IMR-90 (cell line): Measurements from ENCODE around the gene ITIH5. TPM values are rescaled to one million over a fixed set of nuclear protein-coding genes. Genes with fewer than 3 reads are reported as not detected.

Experiments
- ATAC-seq: fragments of 200-7000 bp; cut with Tn5 transposase; 2 replicates; pipeline ENCODE4 v1.9.1; 2020; ENCODE audit warnings: low read depth, mild to moderate bottlenecking, moderate library complexity
- BruUV-seq: library from RNA; stranded (reverse); fragments of 400-500 nt; replicated peaks from 2 replicates; lab custom pipeline; 2021; lab: Mats Ljungman, UMichigan
- CTCF ChIA-PET: fragments of 300-600 bp; formaldehyde crosslinking; extraction: SDS; loops from one replicate; lab custom pipeline; 2021; ENCODE audit warnings: antibody characterized with exemption; lab: Yijun Ruan, JAX
- POLR2A ChIA-PET: fragments of 300-600 bp; sonication (Branson Sonifier 250); formaldehyde crosslinking; loops from one replicate; lab custom pipeline; 2022; ENCODE audit warnings: antibody characterized with exemption; ENCODE audit not compliant: unreplicated experiment; lab: Charles Lee
- DNase-seq: peaks from one replicate; pipeline ENCODE4 v3.0.0; 2013
- H2AFZ ChIP-seq: replicated peaks from 2 replicates; pipeline ENCODE3; 2013; ENCODE audit warnings: low read length, mild to moderate bottlenecking; ENCODE audit not compliant: poor library complexity
- H2AK5ac ChIP-seq: 2 replicates; pipeline ENCODE4 v1.6.1; 2013; ENCODE audit warnings: low read depth, low read length, inconsistent platforms
- H2AK9ac ChIP-seq: replicated peaks from 2 replicates; pipeline ENCODE3; 2013; ENCODE audit warnings: mild to moderate bottlenecking, low read depth, low read length, moderate library complexity; ENCODE audit not compliant: poor library complexity
- H2BK120ac ChIP-seq: 2 replicates; pipeline ENCODE4 v1.6.1; 2013; ENCODE audit warnings: low read depth, low read length, inconsistent platforms
- H2BK15ac ChIP-seq: 3 replicates; pipeline ENCODE4 v1.6.1; 2013; ENCODE audit warnings: low read depth, low read length, inconsistent platforms
- H2BK20ac ChIP-seq: 2 replicates; pipeline ENCODE4 v1.6.1; 2013; ENCODE audit warnings: low read depth, mild to moderate bottlenecking, inconsistent platforms, low read length, moderate library complexity
- H2BK5ac ChIP-seq: 2 replicates; pipeline ENCODE4 v1.6.1; 2013; ENCODE audit warnings: mild to moderate bottlenecking, low read depth, low read length, inconsistent platforms; ENCODE audit not compliant: poor library complexity, severe bottlenecking
- H3K14ac ChIP-seq: replicated peaks from 2 replicates; pipeline ENCODE4 v1.6.1; 2013; ENCODE audit warnings: low read depth, low read length, inconsistent platforms
- H3K18ac ChIP-seq: 2 replicates; pipeline ENCODE4 v1.6.1; 2013; ENCODE audit warnings: low read depth, low read length, control low read depth
- H3K23ac ChIP-seq: 2 replicates; pipeline ENCODE4 v1.6.1; 2013; ENCODE audit warnings: low read depth, low read length, inconsistent platforms
- H3K27ac ChIP-seq: 2 replicates; pipeline ENCODE4 v1.5.1; 2013; ENCODE audit warnings: mild to moderate bottlenecking, control low read depth, low read length; ENCODE audit not compliant: insufficient read depth
- H3K27me3 ChIP-seq: 2 replicates; pipeline ENCODE4 v1.6.1; 2013; ENCODE audit warnings: low read length; ENCODE audit not compliant: control insufficient read depth, insufficient read depth
- H3K36me3 ChIP-seq: 2 replicates; pipeline ENCODE4 v1.6.1; 2013; ENCODE audit warnings: low read length, mixed read lengths; ENCODE audit not compliant: control insufficient read depth, insufficient read depth
- H3K4ac ChIP-seq: 2 replicates; pipeline ENCODE4 v1.6.1; 2013; ENCODE audit warnings: low read depth, low read length, inconsistent platforms
- H3K4me1 ChIP-seq: 2 replicates; pipeline ENCODE4 v1.6.1; 2013; ENCODE audit warnings: low read length, mixed read lengths; ENCODE audit not compliant: control insufficient read depth, insufficient read depth
- H3K4me2 ChIP-seq: 2 replicates; pipeline ENCODE4 v1.6.1; 2013; ENCODE audit warnings: low read depth, mild to moderate bottlenecking, control low read depth, low read length, moderate library complexity
- H3K4me3 ChIP-seq: 2 replicates; pipeline ENCODE4 v1.5.1; 2013; ENCODE audit warnings: low read depth, mild to moderate bottlenecking, control low read depth, low read length, moderate library complexity; ENCODE audit not compliant: insufficient read depth
- H3K56ac ChIP-seq: 2 replicates; pipeline ENCODE4 v1.6.1; 2013; ENCODE audit warnings: low read length, inconsistent platforms; ENCODE audit not compliant: insufficient read depth; ENCODE audit errors: extremely low read depth
- H3K79me1 ChIP-seq, 2 experiments: 2 replicates each; pipeline ENCODE4 v1.6.1; 2013; ENCODE audit warnings: low read length in 2 of 2, inconsistent platforms in 1 of 2, low read depth in 1 of 2
- H3K9ac ChIP-seq: 2 replicates; pipeline ENCODE4 v1.6.1; 2013; ENCODE audit warnings: low read depth, low read length, control low read depth
- H3K9me1 ChIP-seq: 2 replicates; pipeline ENCODE4 v1.6.1; 2013; ENCODE audit warnings: low read length, inconsistent platforms; ENCODE audit not compliant: insufficient read depth
- H3K9me3 ChIP-seq: 2 replicates; pipeline ENCODE4 v1.6.1; 2013; ENCODE audit warnings: low read length; ENCODE audit not compliant: control insufficient read depth, insufficient read depth
- H4K20me1 ChIP-seq: 2 replicates; pipeline ENCODE4 v1.6.1; 2013; ENCODE audit warnings: low read length, inconsistent platforms; ENCODE audit not compliant: insufficient read depth
- H4K5ac ChIP-seq: 2 replicates; pipeline ENCODE4 v1.6.1; 2013; ENCODE audit warnings: mild to moderate bottlenecking, low read depth, low read length, control low read depth
- H4K8ac ChIP-seq, 2 experiments: 2 replicates each; pipeline ENCODE4 v1.6.1; 2013; ENCODE audit warnings: low read depth in 2 of 2, low read length in 2 of 2, control low read depth in 1 of 2, inconsistent platforms in 1 of 2
- H4K91ac ChIP-seq: 2 replicates; pipeline ENCODE4 v1.6.1; 2013; ENCODE audit warnings: low read depth, low read length, inconsistent platforms; ENCODE audit not compliant: insufficient read depth
- CEBPB ChIP-seq: IDR thresholded peaks from 2 replicates; pipeline ENCODE4 v1.6.1; 2012; ENCODE audit warnings: low read depth, low read length, improper control_type of control experiment
- WGBS, 2 experiments: methylation state at CpG; one replicate each; pipeline versions ENCODE4 v1.1.5 to v1.1.7; 2013; ENCODE audit warnings: missing lambda C conversion rate in 2 of 2; ENCODE audit not compliant: insufficient read length in 1 of 2; ENCODE audit errors: extremely low coverage in 2 of 2; 5-methylcytosine and 5-hydroxymethylcytosine counted together
- dilution Hi-C: fragments of 300-500 bp; cut with HindIII; formaldehyde crosslinking; loops from one replicate; pipeline ENCODE4 v1.14.3; 2018; ENCODE audit warnings: low sequenced_read_pairs; ENCODE audit not compliant: unreplicated experiment
- in situ Hi-C: fragments of 300-500 bp; cut with MboI; formaldehyde crosslinking; loops from 3 replicates; pipeline ENCODE4 v1.14.3; 2019; ENCODE audit warnings: low sequenced_read_pairs, inconsistent platforms, mixed read lengths
- intact Hi-C: fragments of 100-400 bp; cut with micrococcal nuclease; formaldehyde crosslinking; loops from 2 replicates; pipeline ENCODE4 v1.10.0; 2022
- polyA plus RNA-seq, 3 experiments: library from polyadenylated mRNA; depleted of rRNA; stranded (reverse); fragments of >200 nt; gene quantifications; 2 replicates each; pipeline ENCODE4 v1.2.3, GENCODE V29; 2012; ENCODE audit warnings: low replicate concordance in 1 of 3
- total RNA-seq: library from RNA; depleted of rRNA; stranded (reverse); fragments of >200 nt; gene quantifications from 2 replicates; pipeline ENCODE4 v1.2.3, GENCODE V29; 2012

Gene ITIH5
- total and polyA plus RNA-seq, 2 of the 4 experiments (the other 2 are of a cell fraction), result under 0.01 to 0.07 TPM

GRCh38 chr10:7634142-7634894, 32.4 kb downstream of the ITIH5 start:
- intact Hi-C loops, result no loop called here

More at GRCh38 chr10:7634142-7634894, 32.4 kb downstream of the ITIH5 start:
- no peak overlapping the region for H4K8ac ChIP-seq
- H3K79me1 ChIP-seq, result no peaks in the 10 kb centered on the region
- no peak overlapping the region for H3K23ac ChIP-seq
- no peak overlapping the region for H2AK9ac ChIP-seq
- no peaks in the 10 kb centered on the region for H3K36me3 ChIP-seq
- H2BK20ac ChIP-seq, result no peak overlapping the region
- BruUV-seq, result no TSS peak
- no peak overlapping the region for H2AFZ ChIP-seq
- TF ChIP-seq CEBPB, result no peak
- no peak overlapping the region for H3K18ac ChIP-seq
- in situ Hi-C loops (no loop called here), dilution Hi-C loops (no loop called here)
- H2AK5ac ChIP-seq, result no peak overlapping the region
- H3K4me2 ChIP-seq, result no peak overlapping the region
- ChIA-PET CTCF (no interaction called here), POLR2A (no interaction called here)
- H3K9me1 ChIP-seq, result no peaks in the 10 kb centered on the region
- no peak overlapping the region for H4K91ac ChIP-seq
- H3K4ac ChIP-seq, result no peak overlapping the region
- H3K4me1 ChIP-seq, result no peaks in the 10 kb centered on the region
- no peak for ATAC-seq
- H4K20me1 ChIP-seq, result no peaks in the 10 kb centered on the region
- H3K9me3 ChIP-seq, result peaks cover 5% of the 10 kb centered on the region
- H3K9ac ChIP-seq, result no peak overlapping the region
- no peak overlapping the region for H2BK15ac ChIP-seq
- no peak overlapping the region for H4K5ac ChIP-seq
- no peaks in the 10 kb centered on the region for H3K27me3 ChIP-seq
- H2BK120ac ChIP-seq, result no peak overlapping the region
- no peak overlapping the region for H3K14ac ChIP-seq
- no peak overlapping the region for H3K27ac ChIP-seq
- H3K56ac ChIP-seq, result no peak overlapping the region
- no peak overlapping the region for H2BK5ac ChIP-seq
- H3K4me3 ChIP-seq, result no peak overlapping the region
- DNase-seq, result no peak
- WGBS, 2 experiments, result 29% methylated on average over 2 of the region's 10 CpGs; no CpG with 5 or more reads in 1 of the 2 experiments
